Measurements from ENCODE around the gene PTPRG.

Gene PTPRG

DNA sequence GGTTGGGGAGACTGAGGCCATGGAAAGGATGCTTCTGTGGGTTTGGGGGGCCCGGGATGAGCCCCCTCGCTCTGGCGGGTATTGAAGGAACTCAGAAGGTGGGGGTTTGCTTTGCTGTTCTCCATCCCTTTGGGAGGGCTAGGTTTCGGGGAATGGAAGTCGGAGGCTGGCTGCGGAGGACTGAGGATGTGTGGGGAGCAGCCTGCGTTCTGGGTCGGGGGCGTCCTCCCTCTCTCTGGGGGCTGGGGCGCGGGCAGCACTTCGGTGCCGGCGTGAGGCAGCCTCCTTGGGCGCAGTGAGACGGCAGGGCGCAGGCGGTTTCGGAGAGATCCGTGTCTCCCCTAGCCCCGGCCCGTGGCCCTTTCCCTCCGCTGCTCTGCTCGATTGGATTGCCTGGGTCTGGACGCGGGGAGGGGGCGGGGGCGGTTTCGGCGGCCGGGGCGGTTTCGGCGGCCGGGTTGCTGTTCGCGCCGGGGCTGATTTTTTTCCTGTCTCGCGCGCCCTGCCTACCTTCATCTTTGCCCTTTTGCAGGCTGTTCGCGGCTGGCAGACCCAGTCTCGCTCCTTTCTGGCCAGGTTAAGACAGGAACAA is 1.4 kb downstream of the PTPRG start:
- no peak for DNase-seq (ENCODE audit: low read depth, low spot score)

DNA sequence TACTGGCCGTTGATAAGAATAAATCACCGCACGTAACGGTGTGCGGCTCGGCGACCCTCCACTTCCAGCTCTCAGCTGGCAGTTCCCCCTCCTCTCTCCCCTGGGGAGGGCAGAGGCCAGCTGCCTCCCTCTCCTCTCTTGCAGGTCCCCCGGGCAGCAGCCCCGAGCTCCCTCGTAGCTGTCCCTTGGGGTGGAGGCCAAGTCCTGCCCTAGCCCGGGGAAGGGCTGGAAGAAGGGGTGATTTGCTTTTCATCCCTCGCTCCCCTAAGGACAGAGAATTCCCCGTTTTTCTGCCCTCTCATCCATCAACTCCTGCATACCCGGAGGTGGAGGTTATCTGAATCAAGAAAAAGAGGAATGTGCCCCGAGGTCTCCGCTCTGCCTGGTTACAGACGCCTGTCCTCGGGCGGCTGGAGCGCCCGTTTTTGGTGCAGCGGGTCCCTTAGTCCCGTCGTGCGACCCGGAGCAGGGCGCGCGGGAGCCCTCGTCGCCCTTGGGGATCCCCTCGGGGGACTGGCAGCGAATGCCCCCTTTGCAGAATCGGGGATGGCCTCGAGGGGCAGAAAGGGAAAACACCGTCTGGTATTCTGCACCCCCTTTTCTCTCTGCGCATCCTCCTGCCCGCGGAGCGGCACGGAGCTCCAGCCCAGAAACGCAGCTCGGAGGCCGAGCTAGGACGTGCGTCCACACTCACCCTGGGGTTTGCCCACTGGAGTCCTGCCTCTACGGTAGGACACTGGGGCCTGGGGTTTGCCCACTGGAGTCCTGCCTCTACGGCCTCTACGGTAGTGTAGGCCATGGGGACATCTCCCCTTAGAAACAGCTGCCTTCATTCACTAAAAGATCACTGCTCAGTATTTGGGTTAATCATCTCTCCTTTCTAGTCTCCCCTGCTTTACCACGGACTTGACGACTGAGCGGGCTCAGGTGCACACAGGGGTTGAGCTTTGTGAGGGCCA is 2.2 kb downstream of the PTPRG start:
- no peak for DNase-seq (ENCODE audit: low read depth, low spot score)

DNA sequence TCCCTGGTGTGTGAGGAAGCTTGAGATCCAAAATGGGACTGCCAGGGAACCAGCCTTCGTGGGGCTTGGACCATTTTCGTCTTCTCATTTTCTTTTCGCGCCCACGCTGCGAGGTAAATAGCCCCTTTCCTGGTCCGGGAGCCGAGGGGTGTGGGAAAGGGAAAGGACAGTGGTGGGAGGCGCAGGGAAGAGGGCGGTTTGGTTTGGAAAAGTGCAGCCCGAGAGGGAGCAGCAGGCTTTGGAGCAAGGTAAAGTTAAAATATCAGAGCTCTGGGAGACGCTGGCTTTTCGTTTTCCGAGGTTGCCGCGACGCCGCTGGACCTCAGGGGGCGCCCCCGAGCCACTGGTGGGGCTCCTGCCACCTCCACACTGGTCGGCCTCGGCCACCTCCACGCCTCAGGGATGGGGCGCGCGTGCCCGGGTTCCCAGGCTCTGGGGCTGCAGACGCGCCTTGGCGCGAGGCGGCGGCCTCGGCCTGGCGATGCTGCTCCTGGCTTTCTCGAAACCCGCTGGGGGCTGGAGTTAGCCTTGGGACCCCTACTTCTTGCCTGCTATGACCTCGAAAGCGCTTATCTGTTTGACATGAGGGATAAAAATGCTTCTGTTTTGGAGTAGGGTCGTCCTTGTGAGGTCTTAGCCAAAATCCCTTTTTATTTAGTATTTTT is 3.2 kb downstream of the PTPRG start:
- no peak for DNase-seq (ENCODE audit: low read depth, low spot score)

DNA sequence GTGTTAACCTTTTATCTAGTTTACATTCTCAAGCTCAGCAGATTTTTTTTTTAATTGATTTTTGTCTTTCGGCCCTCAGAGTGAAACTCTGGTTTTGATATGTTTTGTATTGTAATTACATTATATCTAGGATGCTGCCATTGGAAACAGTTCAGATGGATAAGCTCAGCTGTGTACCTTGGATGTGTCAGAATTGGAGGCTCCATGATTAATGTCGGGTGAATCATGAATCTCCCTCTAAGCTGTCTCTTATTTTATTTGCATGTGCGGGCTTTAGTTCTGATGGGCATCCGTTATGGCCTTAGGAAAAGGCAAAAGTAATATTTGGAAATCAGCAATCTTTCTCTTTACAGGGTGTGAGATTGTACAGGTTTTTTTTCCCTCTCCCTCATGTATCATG is 4.2 kb downstream of the PTPRG start:
- DNase-seq (ENCODE audit: low read depth, low spot score), result no peak

DNA sequence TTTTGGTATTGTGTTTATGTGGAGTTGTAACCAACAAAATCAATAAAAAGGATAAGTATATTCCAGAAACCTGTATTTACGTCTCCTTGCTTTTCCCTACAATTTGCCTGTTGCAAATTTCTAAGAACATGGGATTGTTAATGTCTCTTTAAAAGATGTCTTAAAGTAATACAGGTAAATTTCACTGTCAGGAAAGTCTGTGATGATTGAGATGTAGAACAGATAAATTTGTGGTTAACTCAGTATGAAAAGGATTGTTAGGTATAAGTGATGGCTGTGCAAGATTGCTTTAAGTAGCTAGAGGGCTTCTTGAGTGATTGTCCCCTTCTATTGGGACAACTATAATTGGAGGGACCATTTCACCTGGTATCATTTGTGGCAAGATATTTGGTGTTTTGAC is 6.8 kb downstream of the PTPRG start:
- no peak for DNase-seq (ENCODE audit: low read depth, low spot score)

DNA sequence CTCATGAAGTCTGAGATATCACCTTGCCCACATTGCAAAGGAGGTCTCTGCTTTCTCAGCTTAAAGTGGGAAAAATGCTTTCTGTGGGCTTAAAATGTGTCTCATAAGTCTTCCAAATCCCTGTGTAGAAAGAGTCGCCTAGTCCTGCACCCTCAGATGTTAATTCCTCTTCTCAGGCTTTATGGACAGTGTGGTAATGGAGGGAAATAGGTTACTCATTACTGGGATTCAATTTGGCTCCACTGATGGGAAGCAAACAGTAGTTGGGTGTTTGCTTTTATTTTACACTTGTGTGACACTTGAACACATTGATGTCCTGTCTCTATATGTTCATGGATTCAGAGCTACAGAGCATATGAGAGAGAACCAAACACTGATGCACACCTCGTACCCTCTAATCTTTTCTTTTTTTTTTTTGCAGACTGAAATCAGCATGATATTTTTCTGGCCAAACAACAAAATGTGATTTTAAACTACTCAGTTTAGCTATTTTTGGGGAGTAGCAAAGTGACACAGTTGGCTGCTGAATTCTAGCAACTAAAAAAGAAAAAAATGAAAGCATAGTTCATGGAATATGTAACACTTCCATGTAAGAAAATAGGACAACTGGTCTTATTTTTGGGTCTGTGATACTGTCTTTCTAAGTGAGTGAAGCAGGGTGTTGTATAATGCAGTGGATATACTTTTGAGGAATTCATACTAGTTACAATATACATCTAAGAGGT is 8.6 kb downstream of the PTPRG start:
- no peak for DNase-seq (ENCODE audit: low read depth, low spot score)

DNA sequence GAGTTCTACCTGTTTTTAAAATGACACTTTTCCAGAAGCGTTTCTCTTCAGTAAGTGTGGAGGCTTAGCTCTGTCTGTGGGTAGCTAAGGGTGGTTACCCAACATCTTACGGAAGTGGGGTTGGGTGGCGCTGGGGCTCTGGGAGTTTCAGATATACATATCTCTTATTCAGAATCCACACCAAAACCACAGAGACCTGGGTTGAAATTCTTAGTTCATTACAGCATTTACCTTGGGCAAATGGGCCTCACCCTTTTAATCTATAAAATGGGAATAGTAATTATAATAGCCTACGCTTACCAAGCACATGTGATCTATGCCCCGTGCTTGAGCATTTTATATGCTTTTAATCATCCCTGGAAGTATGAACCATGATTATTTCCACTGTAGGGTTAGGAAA is 9.4 kb downstream of the PTPRG start:
- no peak for DNase-seq (ENCODE audit: low read depth, low spot score)

DNA sequence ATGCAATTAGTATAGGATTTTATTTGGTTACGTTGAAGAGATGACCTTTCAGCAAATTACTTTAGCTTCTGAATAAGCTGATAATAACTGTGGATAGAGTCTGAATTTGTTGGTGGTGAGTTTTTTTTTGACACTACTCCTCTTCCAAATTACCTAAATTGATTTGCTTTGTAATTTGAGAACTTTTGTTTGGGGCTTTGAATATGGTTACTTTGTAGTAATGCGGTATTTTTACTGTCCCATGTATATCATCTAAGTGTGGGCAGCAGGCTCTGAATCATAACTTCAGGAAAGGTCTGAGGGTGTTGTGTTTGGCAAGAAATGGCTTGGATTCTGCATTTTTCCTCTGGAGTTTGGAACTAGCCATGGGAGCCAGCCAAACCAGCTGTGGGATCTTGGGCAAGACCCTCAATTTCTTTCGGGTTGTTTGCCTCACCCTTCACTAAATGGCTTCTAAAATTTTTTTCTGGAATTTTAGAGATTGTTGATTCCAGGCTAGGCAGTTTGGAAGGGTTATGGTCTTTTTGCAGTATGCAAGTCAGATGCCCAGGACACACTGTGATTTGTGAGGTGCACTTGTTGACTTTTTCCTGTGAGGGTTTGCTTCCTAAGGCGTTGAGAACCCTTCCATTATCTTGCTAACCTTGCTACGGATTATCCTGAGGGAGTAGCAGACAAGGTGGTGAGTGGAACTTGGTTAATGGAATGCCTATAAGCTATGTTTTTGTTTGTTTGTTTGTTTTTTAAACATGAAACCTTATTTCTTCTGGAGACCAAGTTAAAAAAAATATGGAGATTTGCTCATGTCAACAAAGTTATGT is 10.4 kb downstream of the PTPRG start:
- no peak for DNase-seq (ENCODE audit: low read depth, low spot score)

DNA sequence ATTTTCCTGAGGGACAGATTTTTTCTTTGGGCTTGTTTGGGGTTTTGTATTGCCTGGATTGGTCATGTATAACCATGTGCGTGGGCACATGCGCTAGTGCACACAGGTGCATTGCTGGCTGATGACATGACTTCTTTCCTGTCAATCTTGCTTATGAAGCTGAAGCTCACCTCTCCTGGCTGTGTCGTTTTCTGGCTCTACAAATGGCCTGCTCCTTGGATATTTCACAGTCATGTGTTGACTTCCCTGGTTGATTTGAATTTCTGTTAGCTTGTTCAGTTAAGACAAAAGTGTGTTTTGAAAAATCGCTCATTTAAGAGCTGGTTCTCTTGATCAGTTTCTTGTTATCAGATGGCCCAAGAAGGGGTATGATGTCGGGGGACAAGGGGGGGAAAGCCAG is 11.5 kb downstream of the PTPRG start:
- no peak for DNase-seq (ENCODE audit: low read depth, low spot score)

DNA sequence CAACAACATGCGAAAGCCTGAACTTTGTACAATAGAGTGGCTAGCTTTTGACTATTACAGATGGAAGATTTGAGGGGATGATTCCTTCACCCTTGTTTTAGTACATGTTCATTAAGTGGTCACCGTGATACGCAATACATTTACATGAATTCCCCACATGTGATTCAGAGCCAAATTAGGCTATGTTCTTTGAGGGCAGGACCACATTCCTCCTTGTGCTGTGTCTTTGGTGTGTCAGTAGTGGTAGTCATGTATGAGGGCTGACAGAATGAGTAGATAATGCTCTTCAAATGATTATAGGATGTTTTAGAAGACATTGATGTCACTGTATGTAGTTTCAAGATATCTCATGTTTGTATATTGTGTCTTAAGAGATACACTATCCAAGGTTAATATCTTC is 12.1 kb downstream of the PTPRG start:
- DNase-seq (ENCODE audit: low read depth, low spot score), result no peak

DNA sequence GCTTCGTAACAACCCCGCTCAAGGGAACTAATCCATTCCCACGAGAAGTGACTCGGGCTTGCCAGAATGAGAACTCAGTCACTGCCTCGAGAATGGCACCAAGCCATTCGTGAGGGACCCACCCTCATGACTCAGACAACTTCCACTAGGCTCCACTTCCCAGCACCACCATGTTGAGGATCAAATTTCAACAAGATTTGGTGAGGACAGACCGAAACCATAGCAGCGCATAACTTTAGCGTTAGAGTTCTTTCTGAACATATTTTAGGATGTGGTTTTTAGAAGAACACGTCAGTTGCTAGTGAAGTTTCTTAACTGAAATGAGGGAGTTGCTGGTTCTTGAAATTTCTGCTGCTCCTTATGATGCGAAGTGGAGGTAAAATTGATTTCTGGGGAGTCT is 13.5 kb downstream of the PTPRG start:
- DNase-seq (ENCODE audit: low read depth, low spot score), result no peak

DNA sequence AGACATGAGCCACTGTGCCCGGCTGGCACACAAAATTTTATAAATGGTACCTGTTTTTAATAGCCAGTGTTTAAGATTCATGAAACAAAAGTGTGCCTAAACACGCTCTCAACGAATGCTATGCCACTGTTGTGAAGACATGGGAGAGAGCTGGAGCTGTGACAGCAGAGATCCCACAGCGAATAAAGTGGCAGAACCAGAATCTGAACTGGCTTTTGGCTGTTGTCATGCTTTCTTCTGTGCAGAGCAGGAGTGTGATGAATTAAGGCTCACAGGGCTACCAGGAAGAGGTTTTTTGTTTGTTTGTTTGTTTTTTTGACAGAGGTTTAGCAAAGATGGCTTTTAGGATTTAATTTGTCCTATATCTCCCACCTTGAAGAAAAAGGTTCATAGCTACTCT is 14.5 kb downstream of the PTPRG start:
- no peak for DNase-seq (ENCODE audit: low read depth, low spot score)

DNA sequence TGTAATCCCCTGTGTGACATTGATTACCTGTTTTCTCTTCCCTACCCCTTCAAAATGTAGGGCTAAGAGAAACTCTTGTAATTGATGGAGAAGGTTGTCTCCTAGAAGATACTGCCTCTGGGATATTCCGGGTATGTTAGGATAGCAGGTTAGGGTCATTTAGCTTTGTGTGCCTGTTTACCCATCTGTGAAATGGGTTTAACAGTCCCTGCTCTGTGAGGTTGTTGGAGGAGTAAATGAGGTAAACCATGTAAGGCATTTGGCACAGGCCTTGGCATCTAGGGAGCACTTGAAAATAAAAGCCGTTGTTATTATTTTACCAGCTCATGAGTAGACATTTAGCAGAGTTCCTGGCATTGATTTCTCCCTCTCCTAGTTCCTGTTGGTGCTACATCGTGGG is 16.4 kb downstream of the PTPRG start:
- DNase-seq (ENCODE audit: low read depth, low spot score), result no peak

DNA sequence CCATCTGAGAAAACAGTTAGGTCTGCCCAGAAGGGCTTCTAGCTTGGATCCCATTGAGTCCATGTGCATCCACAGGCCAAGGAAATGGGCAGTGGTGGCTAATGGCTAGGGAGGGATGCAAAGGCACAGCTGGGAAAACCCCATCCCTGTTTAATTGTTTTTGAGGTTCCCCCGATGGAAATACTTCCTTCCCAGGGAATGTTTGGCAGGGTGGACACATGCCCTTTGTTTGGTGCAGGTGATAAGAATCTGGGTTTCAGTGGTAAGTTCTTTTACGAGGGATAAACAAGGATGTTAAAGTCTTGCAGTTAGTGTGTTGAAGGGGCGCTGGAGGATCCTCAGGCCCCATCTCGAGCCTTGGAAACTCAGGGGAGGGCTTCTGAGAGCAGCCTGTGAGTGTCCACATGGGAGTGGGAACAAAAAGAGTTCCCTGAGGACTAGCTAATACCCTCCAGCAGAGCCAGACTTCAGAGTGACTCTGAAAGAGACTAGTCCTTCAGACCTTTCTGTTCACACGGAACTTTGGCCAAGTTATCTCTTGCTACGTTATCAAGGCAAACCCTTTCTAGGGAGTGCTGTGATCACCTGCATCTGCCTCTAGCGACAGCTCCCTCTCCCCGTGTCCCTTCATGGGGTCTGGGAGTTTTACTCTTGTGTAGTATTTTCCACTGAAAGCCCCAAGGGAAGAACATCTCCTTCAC is 17.4 kb downstream of the PTPRG start:
- no peak for DNase-seq (ENCODE audit: low read depth, low spot score)

DNA sequence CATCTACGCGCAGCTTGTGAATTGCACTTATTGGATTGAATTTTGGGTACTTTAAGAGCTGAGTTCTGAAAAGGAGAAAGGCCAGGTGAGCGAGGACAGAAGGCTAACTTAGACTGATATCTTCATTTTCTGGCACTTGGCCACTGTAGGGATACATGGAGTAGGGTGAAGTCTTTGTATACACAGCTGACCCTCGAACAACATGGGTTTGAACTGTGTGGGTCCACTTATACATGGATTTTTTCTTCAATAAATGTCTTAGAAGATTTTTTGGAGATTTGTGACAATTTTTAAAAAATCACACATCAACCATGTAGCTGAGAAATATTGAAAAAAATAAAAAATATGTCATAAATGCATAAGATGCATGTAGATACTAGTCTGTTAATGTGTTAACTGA is 18.3 kb downstream of the PTPRG start:
- DNase-seq (ENCODE audit: low read depth, low spot score), result no peak

DNA sequence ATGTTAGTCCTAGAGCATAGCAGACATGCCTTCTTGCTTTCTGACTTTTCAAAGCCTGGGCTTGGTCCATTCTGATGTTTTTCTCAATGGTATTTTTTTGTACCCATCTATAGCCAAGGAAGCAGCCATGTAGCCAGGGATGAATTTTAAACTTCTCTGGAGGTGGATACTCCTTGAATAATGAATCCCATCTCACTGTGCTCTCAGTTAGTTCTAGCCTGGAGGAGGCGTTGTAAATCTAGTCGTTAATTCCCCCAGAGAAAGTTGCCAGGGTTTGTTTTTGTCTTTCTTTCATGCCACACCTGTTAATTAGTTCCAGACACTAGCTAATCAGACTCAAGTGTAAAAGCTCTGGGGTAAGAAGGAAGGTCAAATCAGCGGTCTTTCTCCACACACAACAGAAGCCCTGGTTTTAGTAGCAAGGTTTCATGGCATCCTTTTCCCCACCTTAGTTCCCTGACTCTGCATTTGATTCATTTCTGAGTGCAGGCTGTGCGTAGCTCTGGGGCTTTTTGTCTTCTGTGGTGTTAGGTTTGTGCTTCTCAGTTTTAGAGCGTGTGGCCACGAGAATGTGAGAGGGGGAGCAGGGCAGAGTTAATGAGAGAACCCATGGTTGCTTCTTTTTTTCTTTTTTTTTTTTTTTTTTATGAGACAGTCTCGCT is 19.7 kb downstream of the PTPRG start:
- no peak for DNase-seq (ENCODE audit: low read depth, low spot score)

DNA sequence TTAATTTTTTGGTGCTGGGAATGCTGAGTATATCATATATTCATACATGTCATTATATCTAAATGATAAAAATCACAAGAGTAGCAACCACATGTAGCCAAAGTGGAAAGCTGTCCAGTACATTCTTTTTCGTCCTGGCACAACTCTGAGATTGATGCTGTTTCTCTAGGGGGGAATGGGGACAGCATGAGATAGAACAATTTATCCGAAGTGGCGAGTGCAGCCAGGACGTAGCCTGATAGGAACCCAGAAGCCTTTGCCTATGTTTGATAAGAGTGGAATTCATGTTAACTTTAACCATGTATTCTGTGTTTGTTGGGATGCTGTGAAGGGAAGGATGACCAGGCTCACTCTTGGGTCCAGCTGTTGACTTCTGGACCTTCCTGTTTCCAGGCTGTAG is 20.9 kb downstream of the PTPRG start:
- no peak for DNase-seq (ENCODE audit: low read depth, low spot score)

DNA sequence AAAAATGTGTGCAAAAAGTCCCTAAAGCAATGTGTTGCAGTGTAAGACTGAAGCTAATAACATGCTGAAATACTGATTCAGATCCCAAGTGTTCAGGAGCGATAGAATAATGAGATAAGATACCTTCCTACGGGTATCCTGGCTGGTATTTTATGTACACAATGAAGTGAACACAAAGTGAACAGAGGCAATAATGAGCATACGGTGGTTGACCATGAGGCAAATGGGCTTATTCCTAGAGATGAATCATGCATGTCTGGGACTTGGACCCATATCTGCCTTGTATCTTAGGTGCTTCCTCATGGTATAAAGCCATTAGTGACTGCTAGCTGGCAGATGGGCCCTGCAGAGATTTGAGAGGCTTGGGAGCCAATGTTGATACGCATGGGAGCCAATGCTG is 21.5 kb downstream of the PTPRG start:
- no peak for DNase-seq (ENCODE audit: low read depth, low spot score)

DNA sequence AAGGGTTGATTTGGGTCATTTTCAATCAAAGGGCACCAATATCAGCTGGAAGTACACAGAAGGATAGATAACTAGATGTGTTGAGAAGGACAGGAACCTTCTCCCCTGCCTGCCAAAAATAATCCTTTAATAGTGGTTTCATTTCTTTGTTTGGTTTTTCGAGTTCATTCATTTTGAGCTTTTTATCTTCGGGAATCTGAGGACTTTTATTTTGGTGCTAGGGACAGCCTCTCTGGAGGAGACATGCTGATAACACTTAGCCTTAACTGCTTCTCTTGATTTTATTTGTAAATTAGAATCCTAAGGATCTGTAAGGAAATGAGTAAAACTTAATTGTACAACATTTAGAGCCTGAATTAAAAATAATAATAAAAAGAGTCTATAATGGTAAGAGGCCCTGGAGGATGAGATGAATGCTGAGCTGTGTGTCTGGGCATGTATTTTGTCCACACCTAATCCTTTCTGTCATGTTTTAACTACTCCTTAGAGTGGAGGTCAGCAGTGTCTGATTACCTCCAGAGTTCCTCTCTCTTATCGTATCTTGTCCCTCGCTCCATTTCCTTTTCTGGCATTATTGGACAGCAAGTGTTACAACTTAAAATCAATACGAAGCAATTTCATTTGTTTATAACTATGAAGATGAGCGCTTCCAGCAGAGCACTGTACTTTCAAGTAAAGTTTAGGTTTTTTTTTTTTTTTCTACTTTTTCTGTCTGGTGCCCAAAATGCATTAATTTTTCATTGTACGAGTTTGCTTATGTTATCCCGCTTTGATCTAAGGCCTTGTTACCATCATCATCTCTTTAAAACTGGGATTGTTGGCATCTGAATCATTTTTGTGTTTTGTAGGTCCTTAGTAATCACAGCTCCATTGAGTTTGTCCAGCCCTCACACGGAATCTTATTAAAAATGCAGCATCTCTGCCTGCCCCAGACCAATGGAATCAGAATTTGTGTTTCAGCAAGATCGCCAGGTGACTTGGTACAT is 22.8 kb downstream of the PTPRG start:
- DNase-seq (ENCODE audit: low read depth, low spot score), result no peak
